Upper lobe of left lung (tissue), 4 donors: ENCODE measurements around the gene LRP1B.

Experiments used
- EP300 ChIP-seq, 4 donors: sonication (generic); formaldehyde crosslinking; IDR thresholded peaks; one replicate each; pipeline ENCODE4 v1.5.1; 2017; ENCODE audit warnings: antibody characterized with exemption in 4 of 4, control low read depth in 2 of 4
- TF ChIP-seq, protein P1 (sequence below), 6 experiments: fragments of 450-650 bp in 4 of 6; fragments of 200-600 bp in 2 of 6; sonication (generic) in 2 of 6; IDR thresholded peaks; one replicate each; pipeline ENCODE4 v1.5.1; 2016 to 2019; ENCODE audit warnings: antibody characterized with exemption in 6 of 6

DNA sequence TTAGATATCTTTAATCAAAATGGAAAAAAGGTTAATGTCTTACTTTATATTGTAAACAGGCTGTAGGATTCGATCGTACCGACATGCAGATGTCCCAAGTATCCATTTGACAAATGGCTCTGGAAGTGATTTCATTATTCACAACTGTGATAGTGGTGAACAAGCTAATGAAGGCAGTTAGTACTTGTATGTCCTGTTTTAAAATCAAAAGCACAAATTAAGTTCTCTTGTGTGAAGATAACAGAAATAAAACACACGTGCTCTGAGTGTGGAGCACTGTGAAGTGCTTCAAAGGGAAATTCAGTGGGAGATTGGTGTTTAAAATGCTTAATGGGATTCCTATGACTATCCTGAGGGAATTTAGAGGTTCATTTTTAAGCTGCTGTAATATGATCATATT lies 8.6 kb upstream of the LRP1B start:
- TF ChIP-seq EP300 (IDR thresholded peaks at IDR 0.05) = no peak
- TF ChIP-seq, protein P1, sequence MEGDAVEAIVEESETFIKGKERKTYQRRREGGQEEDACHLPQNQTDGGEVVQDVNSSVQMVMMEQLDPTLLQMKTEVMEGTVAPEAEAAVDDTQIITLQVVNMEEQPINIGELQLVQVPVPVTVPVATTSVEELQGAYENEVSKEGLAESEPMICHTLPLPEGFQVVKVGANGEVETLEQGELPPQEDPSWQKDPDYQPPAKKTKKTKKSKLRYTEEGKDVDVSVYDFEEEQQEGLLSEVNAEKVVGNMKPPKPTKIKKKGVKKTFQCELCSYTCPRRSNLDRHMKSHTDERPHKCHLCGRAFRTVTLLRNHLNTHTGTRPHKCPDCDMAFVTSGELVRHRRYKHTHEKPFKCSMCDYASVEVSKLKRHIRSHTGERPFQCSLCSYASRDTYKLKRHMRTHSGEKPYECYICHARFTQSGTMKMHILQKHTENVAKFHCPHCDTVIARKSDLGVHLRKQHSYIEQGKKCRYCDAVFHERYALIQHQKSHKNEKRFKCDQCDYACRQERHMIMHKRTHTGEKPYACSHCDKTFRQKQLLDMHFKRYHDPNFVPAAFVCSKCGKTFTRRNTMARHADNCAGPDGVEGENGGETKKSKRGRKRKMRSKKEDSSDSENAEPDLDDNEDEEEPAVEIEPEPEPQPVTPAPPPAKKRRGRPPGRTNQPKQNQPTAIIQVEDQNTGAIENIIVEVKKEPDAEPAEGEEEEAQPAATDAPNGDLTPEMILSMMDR (IDR thresholded peaks at IDR 0.05) = no peak
